GM12878 (cell line): Measurements from ENCODE around the gene TTC23L. TPM values are rescaled to one million over a fixed set of nuclear protein-coding genes. Genes with fewer than 3 reads are reported as not detected.

ENCODE experiments used
- ATAC-seq: fragments of 200-7000 bp; cut with Tn5 transposase; 3 replicates; pipeline ENCODE4 v1.9.1; 2020; ENCODE audit warnings: mild to moderate bottlenecking, moderate library complexity
- BruUV-seq: library from RNA; stranded (reverse); fragments of 400-500 nt; replicated peaks from 2 replicates; lab custom pipeline; 2021; lab: Mats Ljungman, UMichigan
- CTCF ChIA-PET: fragments of 300-600 bp; sonication (Branson Sonifier 250); formaldehyde crosslinking; extraction: SDS; loops from one replicate; lab custom pipeline; 2021; ENCODE audit warnings: inconsistent platforms; lab: Yijun Ruan, JAX
- POLR2A ChIA-PET: fragments of 350-600 bp; formaldehyde crosslinking; extraction: SDS; loops from one replicate; lab custom pipeline; 2021; ENCODE audit warnings: inconsistent platforms; lab: Charles Lee
- RAD21 ChIA-PET: fragments of 300-600 bp; sonication (Branson Sonifier 250); formaldehyde crosslinking; loops from one replicate; lab custom pipeline; 2023; ENCODE audit warnings: antibody characterized with exemption; ENCODE audit not compliant: unreplicated experiment; lab: Charles Lee
- SMC1A ChIA-PET: fragments of 300-600 bp; sonication (Branson Sonifier 250); formaldehyde crosslinking; loops from one replicate; lab custom pipeline; 2023; ENCODE audit not compliant: unreplicated experiment, uncharacterized antibody; lab: Charles Lee
- DNase-seq: peaks from one replicate; pipeline ENCODE4 v3.0.0-alpha.2; 2011; ENCODE audit warnings: low read depth, low spot score
- FAIRE-seq: peaks from 3 replicates; lab custom pipeline; 2011; peaks lifted over from hg19 to GRCh38; lab: Jason Lieb, UNC
- H2AFZ ChIP-seq: 2 replicates; pipeline ENCODE4 v1.6.0; 2011; ENCODE audit warnings: low read depth, low read length, control low read depth; ENCODE audit not compliant: control insufficient read depth
- H3K27ac ChIP-seq: 2 replicates; pipeline ENCODE4 v1.5.1; 2011; ENCODE audit warnings: control low read depth; ENCODE audit not compliant: control insufficient read depth, insufficient read depth
- H3K27me3 ChIP-seq, 2 experiments: replicated peaks in 1 of 2; 2 replicates each; pipeline versions ENCODE4 v1.6.0 to v1.6.1; 2011; ENCODE audit warnings: low read length in 1 of 2; ENCODE audit not compliant: control insufficient read depth in 2 of 2, insufficient read depth in 2 of 2
- H3K36me3 ChIP-seq, 2 experiments: 2 replicates each; pipeline ENCODE4 v1.5.1; 2011; ENCODE audit warnings: low read length in 1 of 2; ENCODE audit not compliant: control insufficient read depth in 2 of 2, insufficient read depth in 2 of 2
- H3K4me1 ChIP-seq: 2 replicates; pipeline ENCODE4 v1.6.1; 2011; ENCODE audit warnings: mild to moderate bottlenecking, low read length, moderate library complexity, mixed read lengths; ENCODE audit not compliant: control insufficient read depth, insufficient read depth
- H3K4me2 ChIP-seq: 2 replicates; pipeline ENCODE4 v1.6.0; 2011; ENCODE audit warnings: control low read depth; ENCODE audit not compliant: control insufficient read depth, insufficient read depth
- H3K4me3 ChIP-seq: fragments of 200-600 bp; sonication (generic); 2 replicates; pipeline ENCODE4 v1.5.1; 2016
- H3K79me2 ChIP-seq: 2 replicates; pipeline ENCODE4 v1.6.0; 2011; ENCODE audit warnings: low read length; ENCODE audit not compliant: control insufficient read depth, insufficient read depth
- H3K9ac ChIP-seq: 2 replicates; pipeline ENCODE4 v1.8.0; 2011; ENCODE audit warnings: low read length, control low read depth, mixed read lengths; ENCODE audit not compliant: control insufficient read depth, insufficient read depth
- H3K9me3 ChIP-seq: replicated peaks from 3 replicates; pipeline ENCODE4 v1.5.1; 2011; ENCODE audit warnings: mild to moderate bottlenecking, low read length; ENCODE audit not compliant: control insufficient read depth, insufficient read depth
- H4K20me1 ChIP-seq: 2 replicates; pipeline ENCODE4 v1.6.0; 2011; ENCODE audit not compliant: control insufficient read depth, insufficient read depth
- ATF7 ChIP-seq: fragments of 450-650 bp; IDR thresholded peaks from 2 replicates; pipeline ENCODE4 v1.6.1; 2016; ENCODE audit warnings: low read depth, mild to moderate bottlenecking
- RUNX3 ChIP-seq: IDR thresholded peaks from 2 replicates; pipeline ENCODE4 v1.6.1; 2012; ENCODE audit warnings: low read length, inconsistent platforms
- ZNF384 ChIP-seq: IDR thresholded peaks from 2 replicates; pipeline ENCODE4 v1.6.1; 2012; ENCODE audit warnings: low read depth, mild to moderate bottlenecking, low read length, improper control_type of control experiment, borderline replicate concordance
- WGBS: methylation state at CpG from one replicate; pipeline ENCODE4 v1.1.6; 2016; ENCODE audit warnings: low lambda C conversion rate; ENCODE audit not compliant: insufficient replicate concordance, insufficient coverage; ENCODE audit errors: missing lambda C conversion rate; 5-methylcytosine and 5-hydroxymethylcytosine counted together
- in situ Hi-C: fragments of 300-500 bp; cut with MboI; formaldehyde crosslinking; loops from 9 replicates; pipeline ENCODE4 v1.14.3; 2018; ENCODE audit warnings: mixed read lengths
- intact Hi-C: fragments of 100-400 bp; cut with micrococcal nuclease; formaldehyde crosslinking; loops from one replicate; pipeline ENCODE4 v1.14.2; 2022; ENCODE audit not compliant: unreplicated experiment
- polyA plus RNA-seq, 11 experiments: library from polyadenylated mRNA; depleted of rRNA in 4 of 11; unstranded in 6 of 11; stranded (reverse) in 5 of 11; fragments of >200 nt; fragmentation: Nextera tagmentation in 4 of 11; fragmentation: Illumina TruSeq in 1 of 11; extraction: Ambion mirVana in 4 of 11; extraction: Trizol in 1 of 11; gene quantifications; 1 replicate in 1 of 11; 2 replicates in 10 of 11; pipeline versions ENCODE4 v1.2.1 to v1.2.3, GENCODE V29; 2011 to 2016; ENCODE audit warnings: inconsistent platforms in 2 of 11, missing spikeins in 2 of 11, low read depth in 1 of 11
- total RNA-seq, 4 experiments: library from RNA; depleted of rRNA in 3 of 4; stranded (reverse); fragments of >200 nt in 3 of 4; fragmentation: Illumina TruSeq in 1 of 4; extraction: Trizol in 1 of 4; gene quantifications; 2 replicates each; pipeline versions ENCODE4 v1.2.1 to v1.2.3, GENCODE V29; 2013 to 2021
- TF ChIP-seq, protein P1 (sequence below): IDR thresholded peaks from 2 replicates; pipeline ENCODE4 v1.6.1; 2011; ENCODE audit warnings: mild to moderate bottlenecking, low read depth, low read length, moderate library complexity; ENCODE audit not compliant: insufficient replicate concordance

Gene TTC23L
- total and polyA plus RNA-seq, 10 of the 15 experiments (the other 5 are each of a cell fraction or from before 2014, with no cell fraction given) = 0.09 to 0.34 TPM; not detected in 8

DNA sequence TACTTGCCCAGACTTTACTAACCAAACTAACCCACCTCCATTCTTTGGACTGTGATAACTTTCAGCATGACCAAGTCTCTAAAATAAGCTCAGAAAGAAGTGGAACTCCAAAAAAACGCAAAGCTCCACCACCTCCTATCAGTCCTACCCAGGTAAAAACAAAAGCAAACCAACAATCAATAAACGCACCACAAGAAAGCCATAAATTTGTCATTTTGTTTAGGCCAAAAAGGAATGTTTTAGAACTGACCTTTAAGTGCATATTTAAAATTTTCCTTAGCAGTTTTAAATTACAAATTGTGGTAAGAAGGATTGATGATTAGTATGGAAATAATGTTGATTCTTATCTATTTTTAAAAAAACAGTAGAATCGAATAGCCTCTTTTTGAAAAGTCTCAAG, 25.5 kb upstream of the TTC23L start:
- no peak for ATAC-seq
- Histone ChIP-seq H3K9me3 (no peaks in the 10 kb centered on the region), H3K9ac (no peak overlapping the region), H3K4me1 (no peaks in the 10 kb centered on the region), H3K4me3 (no peak overlapping the region), H3K27me3 (no peaks in the 10 kb centered on the region; a peak in 1 of 4 replicates), H3K36me3 (no peaks in the 10 kb centered on the region), H3K27ac (no peak overlapping the region), H2AFZ (no peak overlapping the region), H4K20me1 (no peaks in the 10 kb centered on the region), H3K79me2 (no peaks in the 10 kb centered on the region), H3K4me2 (no peak overlapping the region)
- in situ Hi-C loops = no loop called here
- ChIA-PET CTCF (interaction anchor here (2.1 kb wide), 1 partner anchor 9 kb away, joined by 6 read pairs; no protein-coding TSS in a partner anchor), POLR2A (no interaction called here), RAD21 (no interaction called here), SMC1A (interaction anchor here (1.4 kb wide), 2 partner anchors 8 to 11 kb away, joined by 3 to 5 read pairs; no protein-coding TSS in a partner anchor)
- FAIRE-seq = no peak
- intact Hi-C loops = no loop called here
- TF ChIP-seq, protein P1, sequence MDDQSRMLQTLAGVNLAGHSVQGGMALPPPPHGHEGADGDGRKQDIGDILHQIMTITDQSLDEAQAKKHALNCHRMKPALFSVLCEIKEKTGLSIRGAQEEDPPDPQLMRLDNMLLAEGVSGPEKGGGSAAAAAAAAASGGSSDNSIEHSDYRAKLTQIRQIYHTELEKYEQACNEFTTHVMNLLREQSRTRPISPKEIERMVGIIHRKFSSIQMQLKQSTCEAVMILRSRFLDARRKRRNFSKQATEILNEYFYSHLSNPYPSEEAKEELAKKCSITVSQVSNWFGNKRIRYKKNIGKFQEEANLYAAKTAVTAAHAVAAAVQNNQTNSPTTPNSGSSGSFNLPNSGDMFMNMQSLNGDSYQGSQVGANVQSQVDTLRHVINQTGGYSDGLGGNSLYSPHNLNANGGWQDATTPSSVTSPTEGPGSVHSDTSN = no peak
- TF ChIP-seq ZNF384 (no peak), ATF7 (no peak), RUNX3 (no peak)
- BruUV-seq = no TSS peak
- no peak for DNase-seq
- 28% methylated on average over 3 of the region's 3 CpGs for WGBS
